Adrenal gland (tissue), 12 donors: ENCODE results near the gene ATXN2. TPM values are rescaled to one million over a fixed set of nuclear protein-coding genes. Genes with fewer than 3 reads are reported as not detected.

Experiments used
- DNase-seq, 7 donors: peaks; one replicate each; pipeline ENCODE4 v3.0.0-alpha.2; 2019 to 2020
- H3K27ac ChIP-seq, 5 donors: fragments of 200-600 bp; sonication (generic) in 4 of 5; 1 replicate in 3 of 5; 2 replicates in 2 of 5; pipeline versions ENCODE4 v1.5.1 to v1.8.0; 2016 to 2020; ENCODE audit warnings: mild to moderate bottlenecking in 1 of 5
- H3K27me3 ChIP-seq: fragments of 200-600 bp; 2 replicates; pipeline ENCODE4 v1.8.0; 2021
- H3K36me3 ChIP-seq, 2 donors: fragments of 200-600 bp; replicated peaks in 1 of 2; 1 replicate in 1 of 2; 2 replicates in 1 of 2; pipeline versions ENCODE4 v1.5.1 to v1.8.0; 2018 to 2022
- H3K4me1 ChIP-seq, 2 donors: fragments of 200-600 bp; replicated peaks in 1 of 2; 1 replicate in 1 of 2; 2 replicates in 1 of 2; pipeline versions ENCODE4 v1.5.1 to v1.8.0; 2018 to 2021
- H3K4me3 ChIP-seq, 4 donors: fragments of 200-600 bp; sonication (generic) in 3 of 4; one replicate each; pipeline ENCODE4 v1.5.1; 2016 to 2018
- H3K9me3 ChIP-seq, 3 donors: fragments of 200-600 bp; sonication (generic) in 1 of 3; replicated peaks in 1 of 3; 1 replicate in 2 of 3; 2 replicates in 1 of 3; pipeline versions ENCODE4 v1.5.1 to v1.8.0; 2016 to 2021
- POLR2A ChIP-seq, 2 donors: fragments of 450-650 bp; IDR thresholded peaks; one replicate each; pipeline ENCODE4 v1.6.1; 2017; ENCODE audit warnings: antibody characterized with exemption in 2 of 2, mild to moderate bottlenecking in 2 of 2, moderate library complexity in 1 of 2
- WGBS, 4 donors: extraction: QIAGEN DNeasy Blood & Tissue Kit in 2 of 4; methylation state at CpG; one replicate each; pipeline versions ENCODE4 v1.1.5 to v1.1.7; 2013 to 2017; 5-methylcytosine and 5-hydroxymethylcytosine counted together
- intact Hi-C, 2 donors: fragments of 100-400 bp; cut with DNase I; formaldehyde crosslinking; loops; one replicate each; pipeline versions ENCODE4 v1.14.1 to v1.15.0; 2022 to 2023
- polyA plus RNA-seq, 3 donors: library from polyadenylated mRNA; stranded (reverse); fragments of 200-250 nt in 2 of 3; fragments of 350-450 nt in 1 of 3; fragmentation: Illumina TruSeq in 1 of 3; extraction: RNeasy Lipid Tissue Mini Kit (QIAGEN cat#74804) in 1 of 3; gene quantifications; one replicate each; pipeline ENCODE4 v1.2.3, GENCODE V29; 2013 to 2014
- total RNA-seq, 9 donors: library from RNA; depleted of rRNA in 4 of 9; stranded (reverse); fragments of >200 nt in 4 of 9; fragments of 120-200 nt in 1 of 9; fragmentation: NEBNext Ultra II Directional in 1 of 9; extraction: Animal tissue kit (Norgen Biotek cat#: 25700) in 1 of 9; gene quantifications; one replicate each; pipeline versions ENCODE4 v1.1.0 to v1.2.4, GENCODE V29; 2013 to 2023
- TF ChIP-seq, protein P1 (sequence below), 6 experiments: fragments of 450-650 bp in 4 of 6; fragments of 200-600 bp in 2 of 6; sonication (generic) in 1 of 6; IDR thresholded peaks; 1 replicate in 5 of 6; 2 replicates in 1 of 6; pipeline versions ENCODE4 v1.5.1 to v1.8.0; 2016 to 2021; ENCODE audit warnings: antibody characterized with exemption in 6 of 6, mild to moderate bottlenecking in 2 of 6, moderate library complexity in 1 of 6
- donor health status: healthy with polysubstance abuse.
- donor health status: Bipolar disorder and iron deficiency.
- donor health status: DM: yes; HTN: yes; CAD: no.
- donor health status: DM: no; HTN: no; CAD: no.
- donor health status: DM: no; HTN: no; CAD: no.
- donor health status: DM: yes; HTN: yes; CAD: no.

Gene ATXN2
- total and polyA plus RNA-seq, 12 donors = 31.0 to 241 (median 57.2) TPM

- intact Hi-C loops = loop anchor here in 1 of 2 donors (5.0 to 10.0 kb wide), 2 partner anchors 75 to 132 kb away; no protein-coding TSS in a partner anchor
- WGBS, 4 donors = 48 to 53% (median 51%) methylated on average over 8 of the region's 8 CpGs
- DNase-seq = peak in 6 of 7 donors; percentile 30 to 60 (median 46)
Measured at GRCh38 chr12:111529424-111530368, 69.4 kb downstream of the ATXN2 start.

DNA sequence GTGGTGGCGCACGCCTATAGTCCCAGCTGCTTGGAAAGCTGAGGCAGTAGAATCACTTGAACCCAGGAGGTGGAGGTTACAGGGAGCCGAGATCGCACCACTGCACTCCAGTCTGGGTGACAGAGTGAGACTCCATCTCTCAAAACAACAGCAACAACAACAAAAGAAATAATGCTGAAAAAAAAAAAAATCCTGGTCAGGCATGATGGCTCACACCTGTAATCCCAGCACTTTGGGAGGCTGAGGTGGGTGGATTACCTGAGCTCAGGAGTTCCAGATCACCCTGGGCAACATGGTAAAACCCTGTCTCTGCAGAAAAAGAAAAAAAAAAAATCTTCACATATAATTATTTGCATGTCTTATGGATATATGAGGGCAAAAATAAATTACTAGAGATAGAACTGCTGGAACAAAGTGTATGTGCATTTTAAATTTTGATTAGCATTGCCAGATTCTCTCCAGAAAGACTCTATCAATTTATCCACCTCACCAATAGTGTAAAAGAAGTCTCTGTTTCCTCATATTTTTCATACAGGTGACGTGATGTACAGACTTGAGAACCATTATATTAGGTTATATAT, 75.4 kb downstream of the ATXN2 start:
- no peaks in the 10 kb centered on the region for H3K9me3 ChIP-seq
- H3K27ac ChIP-seq = no peak overlapping the region
- intact Hi-C loops = loop anchor here in 1 of 2 donors (10.0 kb wide), 1 partner anchor 69 kb away; no protein-coding TSS in a partner anchor
- WGBS, 4 donors = 95 to 98% (median 96%) methylated on average over 5 of the region's 5 CpGs
- no peak for DNase-seq
- no peaks in the 10 kb centered on the region for H3K27me3 ChIP-seq
- H3K4me1 ChIP-seq = no peaks in the 10 kb centered on the region
- TF ChIP-seq, protein P1, sequence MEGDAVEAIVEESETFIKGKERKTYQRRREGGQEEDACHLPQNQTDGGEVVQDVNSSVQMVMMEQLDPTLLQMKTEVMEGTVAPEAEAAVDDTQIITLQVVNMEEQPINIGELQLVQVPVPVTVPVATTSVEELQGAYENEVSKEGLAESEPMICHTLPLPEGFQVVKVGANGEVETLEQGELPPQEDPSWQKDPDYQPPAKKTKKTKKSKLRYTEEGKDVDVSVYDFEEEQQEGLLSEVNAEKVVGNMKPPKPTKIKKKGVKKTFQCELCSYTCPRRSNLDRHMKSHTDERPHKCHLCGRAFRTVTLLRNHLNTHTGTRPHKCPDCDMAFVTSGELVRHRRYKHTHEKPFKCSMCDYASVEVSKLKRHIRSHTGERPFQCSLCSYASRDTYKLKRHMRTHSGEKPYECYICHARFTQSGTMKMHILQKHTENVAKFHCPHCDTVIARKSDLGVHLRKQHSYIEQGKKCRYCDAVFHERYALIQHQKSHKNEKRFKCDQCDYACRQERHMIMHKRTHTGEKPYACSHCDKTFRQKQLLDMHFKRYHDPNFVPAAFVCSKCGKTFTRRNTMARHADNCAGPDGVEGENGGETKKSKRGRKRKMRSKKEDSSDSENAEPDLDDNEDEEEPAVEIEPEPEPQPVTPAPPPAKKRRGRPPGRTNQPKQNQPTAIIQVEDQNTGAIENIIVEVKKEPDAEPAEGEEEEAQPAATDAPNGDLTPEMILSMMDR (IDR thresholded peaks at IDR 0.05) = no peak
- TF ChIP-seq POLR2A (IDR thresholded peaks at IDR 0.05) = no peak
- H3K36me3 ChIP-seq = peaks cover 0 to 62% of the 10 kb centered on the region in 2 donors
- H3K4me3 ChIP-seq = no peak overlapping the region

More at GRCh38 chr12:111529424-111530368, 69.4 kb downstream of the ATXN2 start:
- H3K4me3 ChIP-seq = no peak overlapping the region
- H3K36me3 ChIP-seq = peaks cover 0 to 27% of the 10 kb centered on the region in 2 donors
- H3K9me3 ChIP-seq = no peaks in the 10 kb centered on the region
- H3K4me1 ChIP-seq = no peaks in the 10 kb centered on the region
- no peaks in the 10 kb centered on the region for H3K27me3 ChIP-seq
- no peak overlapping the region for H3K27ac ChIP-seq
- TF ChIP-seq, protein P1 (IDR thresholded peaks at IDR 0.05) = peak; percentile 51 to 71 (median 63)
- TF ChIP-seq POLR2A (IDR thresholded peaks at IDR 0.05) = no peak

DNA sequence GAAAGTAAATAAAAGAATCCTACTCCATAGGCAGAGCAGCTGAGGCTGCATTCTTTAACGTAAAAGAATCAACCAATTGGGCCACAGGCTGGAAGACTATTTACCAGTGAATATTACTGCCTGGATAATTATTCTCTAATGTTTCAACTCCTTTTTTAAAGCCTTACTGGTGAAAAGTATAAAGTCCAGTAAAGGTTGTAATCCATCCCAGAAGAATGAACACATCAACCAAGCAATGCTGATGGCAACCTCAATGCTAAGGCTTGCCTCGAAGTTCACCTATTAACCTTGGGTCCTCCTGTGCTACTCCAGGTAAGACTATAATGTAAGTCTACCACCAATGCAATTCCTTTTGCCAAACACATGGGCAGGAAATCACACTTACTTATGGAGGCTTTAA, 77.3 kb downstream of the ATXN2 start:
- Histone ChIP-seq H3K27ac (no peak overlapping the region), H3K4me3 (no peak overlapping the region), H3K4me1 (no peaks in the 10 kb centered on the region), H3K36me3 (peaks cover 0 to 73% of the 10 kb centered on the region in 2 donors), H3K9me3 (no peaks in the 10 kb centered on the region), H3K27me3 (no peaks in the 10 kb centered on the region)
- no peak for DNase-seq
- TF ChIP-seq, protein P1 (IDR thresholded peaks at IDR 0.05) = no peak
- TF ChIP-seq POLR2A (IDR thresholded peaks at IDR 0.05) = no peak
- WGBS, 4 donors = 95 to 99% (median 97%) methylated on average over 2 of the region's 2 CpGs
- intact Hi-C loops = loop anchor here in 1 of 2 donors (10.0 kb wide), 1 partner anchor 67 kb away; no protein-coding TSS in a partner anchor

GRCh38 chr12:111519937-111520336, 79.2 kb downstream of the ATXN2 start:
- no peaks in the 10 kb centered on the region for H3K9me3 ChIP-seq
- H3K36me3 ChIP-seq = peaks cover 0 to 69% of the 10 kb centered on the region in 2 donors
- H3K4me1 ChIP-seq = peaks cover 4 to 12% of the 10 kb centered on the region in 2 donors
- no peak overlapping the region for H3K4me3 ChIP-seq
- DNase-seq = no peak
- 58 to 70% (median 61%) methylated on average over 2 of the region's 2 CpGs for WGBS, 4 donors
- H3K27me3 ChIP-seq = no peaks in the 10 kb centered on the region
- TF ChIP-seq, protein P1 (IDR thresholded peaks at IDR 0.05) = no peak
- no peak for TF ChIP-seq POLR2A (IDR thresholded peaks at IDR 0.05)
- intact Hi-C loops = loop anchor here in 1 of 2 donors (10.0 kb wide), 1 partner anchor 65 kb away; no protein-coding TSS in a partner anchor
- H3K27ac ChIP-seq = no peak overlapping the region
